ENCODE data around the gene ZNF536.
A peak's percentile ranks its signal among the peaks of the same experiment; 100 is the strongest.

ZNF536 gene

GRCh38 chr19:30557927-30558557, 185.9 kb downstream of the ZNF536 start:
- 68% methylated on average over 13 of the region's 13 CpGs for WGBS
- no peaks in the 10 kb centered on the region for H3K36me3 ChIP-seq (ENCODE audit: insufficient read depth, low read length)
- H3K27ac ChIP-seq (ENCODE audit: low read depth, low read length), result peak overlapping the region; percentile 45; the same call in 1 of the 2 replicates
- no peak overlapping the region for H3K4me3 ChIP-seq (ENCODE audit: low read length)
- no peaks in the 10 kb centered on the region for H3K9me3 ChIP-seq (ENCODE audit: insufficient read depth, low read depth, low read length)
- no peak overlapping the region for H3K9ac ChIP-seq (ENCODE audit: low read depth, low read length)
- H3K4me1 ChIP-seq (ENCODE audit: insufficient read depth, low read length), result peaks cover 40% of the 10 kb centered on the region
- H3K27me3 ChIP-seq (ENCODE audit: insufficient read depth, low read length), result no peaks in the 10 kb centered on the region

- Histone ChIP-seq H3K27me3 (ENCODE audit: insufficient read depth, low read length) (no peaks in the 10 kb centered on the region), H3K4me3 (ENCODE audit: low read length) (no peak overlapping the region), H3K27ac (ENCODE audit: low read depth, low read length) (peak overlapping the region; percentile 45), H3K9ac (ENCODE audit: low read depth, low read length) (no peak overlapping the region), H3K4me1 (ENCODE audit: insufficient read depth, low read length) (peaks cover 40% of the 10 kb centered on the region), H3K36me3 (ENCODE audit: insufficient read depth, low read length) (no peaks in the 10 kb centered on the region), H3K9me3 (ENCODE audit: insufficient read depth, low read depth, low read length) (no peaks in the 10 kb centered on the region)
- WGBS, result 96% methylated on average over 6 of the region's 6 CpGs
These were observed 186.6 kb downstream of the ZNF536 start for GRCh38 chr19:30558793-30559192.

GRCh38 chr19:30559446-30559845, 187.3 kb downstream of the ZNF536 start:
- Histone ChIP-seq H3K4me3 (ENCODE audit: low read length) (no peak overlapping the region), H3K36me3 (ENCODE audit: insufficient read depth, low read length) (no peaks in the 10 kb centered on the region), H3K4me1 (ENCODE audit: insufficient read depth, low read length) (peaks cover 40% of the 10 kb centered on the region), H3K27me3 (ENCODE audit: insufficient read depth, low read length) (no peaks in the 10 kb centered on the region), H3K9ac (ENCODE audit: low read depth, low read length) (no peak overlapping the region), H3K9me3 (ENCODE audit: insufficient read depth, low read depth, low read length) (no peaks in the 10 kb centered on the region), H3K27ac (ENCODE audit: low read depth, low read length) (no peak overlapping the region)
- WGBS, result 77% methylated on average over 9 of the region's 9 CpGs

- peaks cover 37% of the 10 kb centered on the region for H3K4me1 ChIP-seq (ENCODE audit: insufficient read depth, low read length)
- no peaks in the 10 kb centered on the region for H3K27me3 ChIP-seq (ENCODE audit: insufficient read depth, low read length)
- over 99% methylated on average over 8 of the region's 8 CpGs for WGBS
- no peak overlapping the region for H3K9ac ChIP-seq (ENCODE audit: low read depth, low read length)
- H3K36me3 ChIP-seq (ENCODE audit: insufficient read depth, low read length), result no peaks in the 10 kb centered on the region
- H3K9me3 ChIP-seq (ENCODE audit: insufficient read depth, low read depth, low read length), result no peaks in the 10 kb centered on the region
- H3K27ac ChIP-seq (ENCODE audit: low read depth, low read length), result no peak overlapping the region
- H3K4me3 ChIP-seq (ENCODE audit: low read length), result no peak overlapping the region
These were observed 190.8 kb downstream of the ZNF536 start for GRCh38 chr19:30562981-30563380.

- 100% methylated on average over 3 of the region's 3 CpGs for WGBS
- no peak overlapping the region for H3K4me3 ChIP-seq (ENCODE audit: low read length)
- no peaks in the 10 kb centered on the region for H3K36me3 ChIP-seq (ENCODE audit: insufficient read depth, low read length)
- H3K27me3 ChIP-seq (ENCODE audit: insufficient read depth, low read length), result no peaks in the 10 kb centered on the region
- peaks cover 30% of the 10 kb centered on the region for H3K4me1 ChIP-seq (ENCODE audit: insufficient read depth, low read length)
- no peak overlapping the region for H3K27ac ChIP-seq (ENCODE audit: low read depth, low read length)
- H3K9ac ChIP-seq (ENCODE audit: low read depth, low read length), result no peak overlapping the region
- H3K9me3 ChIP-seq (ENCODE audit: insufficient read depth, low read depth, low read length), result no peaks in the 10 kb centered on the region
These were observed 191.5 kb downstream of the ZNF536 start for GRCh38 chr19:30563691-30564090.

- no peak overlapping the region for H3K27ac ChIP-seq (ENCODE audit: low read depth, low read length)
- peaks cover 22% of the 10 kb centered on the region for H3K4me1 ChIP-seq (ENCODE audit: insufficient read depth, low read length)
- no peaks in the 10 kb centered on the region for H3K27me3 ChIP-seq (ENCODE audit: insufficient read depth, low read length)
- whole genome bisulfite sequencing, result 45% methylated on average over 11 of the region's 11 CpGs
- no peak overlapping the region for H3K4me3 ChIP-seq (ENCODE audit: low read length)
- H3K36me3 ChIP-seq (ENCODE audit: insufficient read depth, low read length), result no peaks in the 10 kb centered on the region
- no peak overlapping the region for H3K9ac ChIP-seq (ENCODE audit: low read depth, low read length)
- no peaks in the 10 kb centered on the region for H3K9me3 ChIP-seq (ENCODE audit: insufficient read depth, low read depth, low read length)
These were observed 192.4 kb downstream of the ZNF536 start for GRCh38 chr19:30564551-30565011.

- H3K4me1 ChIP-seq (ENCODE audit: insufficient read depth, low read length), result peaks cover 18% of the 10 kb centered on the region
- 68% methylated on average over 5 of the region's 5 CpGs for WGBS
These were observed 193.5 kb downstream of the ZNF536 start for GRCh38 chr19:30565636-30566035.

GRCh38 chr19:30566681-30567420, 194.7 kb downstream of the ZNF536 start:
- no peaks in the 10 kb centered on the region for H3K9me3 ChIP-seq (ENCODE audit: insufficient read depth, low read depth, low read length)
- no peaks in the 10 kb centered on the region for H3K27me3 ChIP-seq (ENCODE audit: insufficient read depth, low read length)
- 92% methylated on average over 22 of the region's 22 CpGs for WGBS
- H3K36me3 ChIP-seq (ENCODE audit: insufficient read depth, low read length), result no peaks in the 10 kb centered on the region
- H3K4me1 ChIP-seq (ENCODE audit: insufficient read depth, low read length), result peaks cover 18% of the 10 kb centered on the region
- H3K4me3 ChIP-seq (ENCODE audit: low read length), result no peak overlapping the region
- no peak overlapping the region for H3K27ac ChIP-seq (ENCODE audit: low read depth, low read length)
- no peak overlapping the region for H3K9ac ChIP-seq (ENCODE audit: low read depth, low read length)

More at GRCh38 chr19:30565636-30566035, 193.5 kb downstream of the ZNF536 start:
- Histone ChIP-seq H3K9ac (ENCODE audit: low read depth, low read length) (no peak overlapping the region), H3K27ac (ENCODE audit: low read depth, low read length) (no peak overlapping the region), H3K9me3 (ENCODE audit: insufficient read depth, low read depth, low read length) (no peaks in the 10 kb centered on the region), H3K27me3 (ENCODE audit: insufficient read depth, low read length) (no peaks in the 10 kb centered on the region), H3K36me3 (ENCODE audit: insufficient read depth, low read length) (no peaks in the 10 kb centered on the region), H3K4me3 (ENCODE audit: low read length) (no peak overlapping the region)

GRCh38 chr19:30567536-30568232, 195.5 kb downstream of the ZNF536 start:
- 86% methylated on average over 14 of the region's 15 CpGs for WGBS
- H3K4me1 ChIP-seq (ENCODE audit: insufficient read depth, low read length), result peaks cover 18% of the 10 kb centered on the region
- H3K36me3 ChIP-seq (ENCODE audit: insufficient read depth, low read length), result no peaks in the 10 kb centered on the region
- no peak overlapping the region for H3K4me3 ChIP-seq (ENCODE audit: low read length)
- H3K27ac ChIP-seq (ENCODE audit: low read depth, low read length), result no peak overlapping the region
- H3K27me3 ChIP-seq (ENCODE audit: insufficient read depth, low read length), result no peaks in the 10 kb centered on the region
- no peak overlapping the region for H3K9ac ChIP-seq (ENCODE audit: low read depth, low read length)
- no peaks in the 10 kb centered on the region for H3K9me3 ChIP-seq (ENCODE audit: insufficient read depth, low read depth, low read length)

GRCh38 chr19:30570194-30570593, 198.0 kb downstream of the ZNF536 start:
- no peak overlapping the region for H3K9ac ChIP-seq (ENCODE audit: low read depth, low read length)
- no peaks in the 10 kb centered on the region for H3K27me3 ChIP-seq (ENCODE audit: insufficient read depth, low read length)
- no peak overlapping the region for H3K4me3 ChIP-seq (ENCODE audit: low read length)
- WGBS, result 94% methylated on average over 14 of the region's 14 CpGs
- H3K9me3 ChIP-seq (ENCODE audit: insufficient read depth, low read depth, low read length), result no peaks in the 10 kb centered on the region
- no peaks in the 10 kb centered on the region for H3K36me3 ChIP-seq (ENCODE audit: insufficient read depth, low read length)
- H3K4me1 ChIP-seq (ENCODE audit: insufficient read depth, low read length), result peaks cover 11% of the 10 kb centered on the region
- no peak overlapping the region for H3K27ac ChIP-seq (ENCODE audit: low read depth, low read length)

- H3K4me1 ChIP-seq (ENCODE audit: insufficient read depth, low read length), result peaks cover 5% of the 10 kb centered on the region; the same call in 1 of the 2 replicates
- no peaks in the 10 kb centered on the region for H3K9me3 ChIP-seq (ENCODE audit: insufficient read depth, low read depth, low read length)
- H3K36me3 ChIP-seq (ENCODE audit: insufficient read depth, low read length), result no peaks in the 10 kb centered on the region
- no peak overlapping the region for H3K9ac ChIP-seq (ENCODE audit: low read depth, low read length)
- H3K27me3 ChIP-seq (ENCODE audit: insufficient read depth, low read length), result no peaks in the 10 kb centered on the region
- WGBS, result 89% methylated on average over 6 of the region's 6 CpGs
- no peak overlapping the region for H3K4me3 ChIP-seq (ENCODE audit: low read length)
- H3K27ac ChIP-seq (ENCODE audit: low read depth, low read length), result no peak overlapping the region
These were observed 205.4 kb downstream of the ZNF536 start for GRCh38 chr19:30577551-30578105.

Measured in HUES64 (cell line).